Progenitor cell of endocrine pancreas (in vitro differentiated cells): ENCODE data around the gene LRRC32. TPM values are rescaled to one million over a fixed set of nuclear protein-coding genes. Genes with fewer than 3 reads are reported as not detected.

Experiments
- DNase-seq: peaks from one replicate; pipeline ENCODE4 v3.0.0; 2021; ENCODE audit warnings: low spot score; ENCODE audit not compliant: unreplicated experiment
- H3K27ac Mint-ChIP-seq: 2 replicates; pipeline ENCODE4 v1.8.0; 2021; ENCODE audit warnings: mild to moderate bottlenecking, moderate library complexity, mixed read lengths
- H3K27me3 Mint-ChIP-seq: 2 replicates; pipeline ENCODE4 v1.8.0; 2021; ENCODE audit warnings: mixed read lengths
- H3K36me3 Mint-ChIP-seq: 2 replicates; pipeline ENCODE4 v1.8.0; 2022; ENCODE audit warnings: mixed read lengths; ENCODE audit not compliant: insufficient read depth
- H3K4me1 Mint-ChIP-seq: 2 replicates; pipeline ENCODE4 v1.8.0; 2021; ENCODE audit warnings: low read depth, mixed read lengths
- H3K4me3 Mint-ChIP-seq: 2 replicates; pipeline ENCODE4 v1.8.0; 2021; ENCODE audit warnings: low read depth, mild to moderate bottlenecking, moderate library complexity, mixed read lengths
- H3K9me3 Mint-ChIP-seq: 2 replicates; pipeline ENCODE4 v1.8.0; 2021; ENCODE audit warnings: low read depth, mixed read lengths
- CTCF ChIP-seq: fragments of 200-600 bp; sonication (generic); IDR thresholded peaks from one replicate; pipeline ENCODE4 v1.5.0; 2021; ENCODE audit warnings: antibody characterized with exemption, mild to moderate bottlenecking; ENCODE audit not compliant: unreplicated experiment
- total RNA-seq: library from RNA; stranded (reverse); gene quantifications from 2 replicates; pipeline ENCODE4 v1.2.1, GENCODE V29; 2021

The LRRC32 gene
- total RNA-seq, 1 donor from 2014 or later, result 0.14 TPM

- no peak overlapping the region for H3K4me3 Mint-ChIP-seq
- no peak overlapping the region for H3K27ac Mint-ChIP-seq
- H3K36me3 Mint-ChIP-seq, result no peaks in the 10 kb centered on the region
- peaks cover 10% of the 10 kb centered on the region for H3K27me3 Mint-ChIP-seq
- H3K4me1 Mint-ChIP-seq, result peaks cover 4% of the 10 kb centered on the region
- H3K9me3 Mint-ChIP-seq, result no peaks in the 10 kb centered on the region
- no peak for TF ChIP-seq CTCF
- DNase-seq, result no peak
These were observed 32.0 kb downstream of the LRRC32 start for GRCh38 chr11:76638270-76639197.

DNA sequence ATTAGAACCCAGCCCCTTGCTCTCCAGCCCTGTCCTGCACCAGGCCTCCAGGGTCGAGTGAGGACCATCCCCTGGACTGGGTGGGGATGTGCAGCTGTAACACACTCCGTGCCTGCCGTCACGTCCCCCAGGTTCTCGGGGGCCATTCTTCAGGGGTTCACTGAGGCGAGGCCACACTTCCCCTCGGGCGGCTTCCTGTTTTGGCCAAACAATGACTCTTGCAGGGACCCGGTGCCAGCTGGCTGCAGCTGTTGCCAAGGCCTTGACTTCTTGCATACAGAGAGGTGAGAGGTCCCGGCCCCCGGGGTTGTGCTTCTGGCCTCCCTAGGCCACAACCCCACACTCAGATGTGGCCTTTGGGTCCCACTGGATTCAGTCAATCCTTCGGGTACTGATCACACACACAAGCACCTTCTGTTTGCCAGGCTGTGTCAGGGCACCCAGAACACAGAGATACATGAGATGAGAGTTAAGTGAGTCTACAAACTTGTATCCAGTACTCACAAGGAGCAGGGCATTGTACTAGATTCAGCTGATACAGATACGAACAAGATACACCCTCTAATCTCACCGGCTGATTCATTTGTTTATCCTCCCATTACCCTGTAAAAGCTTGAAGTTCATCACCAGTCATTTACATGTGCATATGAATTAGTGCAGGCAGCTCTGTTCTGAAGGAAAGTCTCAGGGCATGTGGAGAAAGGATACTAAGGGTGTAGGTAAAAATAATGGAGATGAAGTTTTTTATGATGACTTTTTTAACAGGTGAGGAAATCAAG lies 32.9 kb downstream of the LRRC32 start:
- Mint-ChIP-seq H3K27ac (no peak overlapping the region), H3K4me3 (no peak overlapping the region), H3K27me3 (peaks cover 10% of the 10 kb centered on the region), H3K36me3 (no peaks in the 10 kb centered on the region), H3K4me1 (peaks cover 4% of the 10 kb centered on the region), H3K9me3 (no peaks in the 10 kb centered on the region)
- no peak for TF ChIP-seq CTCF
- DNase-seq, result no peak

GRCh38 chr11:76636826-76637460 lies 33.6 kb downstream of the LRRC32 start:
- no peak for DNase-seq
- Mint-ChIP-seq H3K4me1 (peaks cover 4% of the 10 kb centered on the region), H3K27ac (no peak overlapping the region), H3K4me3 (no peak overlapping the region), H3K9me3 (no peaks in the 10 kb centered on the region), H3K36me3 (no peaks in the 10 kb centered on the region), H3K27me3 (peaks cover 10% of the 10 kb centered on the region)
- TF ChIP-seq CTCF, result no peak

DNA sequence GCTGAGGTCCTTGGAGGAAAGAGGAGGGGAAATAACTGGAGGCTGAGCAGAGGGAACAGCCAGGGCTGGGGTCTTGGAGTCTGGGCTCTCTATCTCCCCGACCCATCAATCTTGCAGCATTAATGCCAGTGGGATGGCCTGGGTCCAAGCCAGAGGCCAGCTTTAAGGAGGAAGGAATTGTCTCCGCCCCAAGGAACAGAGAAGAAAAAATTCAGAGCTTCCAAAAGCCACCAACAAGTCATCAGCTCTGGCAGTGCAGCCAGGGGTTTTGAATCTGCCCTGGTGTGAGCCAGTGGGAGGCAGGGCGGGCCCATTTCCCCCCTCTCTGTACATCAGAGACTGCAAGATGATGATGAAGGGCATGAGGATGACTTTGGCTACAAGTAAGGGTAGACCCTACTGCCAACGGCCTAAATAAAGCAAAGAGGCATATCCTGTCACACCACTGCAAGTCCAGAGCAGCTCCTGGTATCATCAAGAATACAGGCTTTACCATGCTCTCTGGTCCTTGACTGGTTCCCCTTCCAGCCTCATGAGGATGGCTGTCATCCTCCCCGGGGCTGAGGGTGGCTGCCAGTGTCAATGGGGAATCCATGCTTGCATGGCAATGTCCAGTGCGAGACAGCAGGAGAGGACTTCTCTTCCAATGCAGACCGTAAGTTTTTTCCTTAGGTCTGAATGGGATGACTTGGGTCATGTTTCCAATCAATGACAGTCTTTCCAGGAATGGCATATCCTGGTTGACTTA lies 34.4 kb downstream of the LRRC32 start:
- no peak overlapping the region for H3K4me3 Mint-ChIP-seq
- H3K27ac Mint-ChIP-seq, result no peak overlapping the region
- no peaks in the 10 kb centered on the region for H3K9me3 Mint-ChIP-seq
- peaks cover 4% of the 10 kb centered on the region for H3K4me1 Mint-ChIP-seq
- no peak for TF ChIP-seq CTCF
- H3K36me3 Mint-ChIP-seq, result no peaks in the 10 kb centered on the region
- peaks cover 6% of the 10 kb centered on the region for H3K27me3 Mint-ChIP-seq
- no peak for DNase-seq
